GM12875 (cell line): ENCODE data around the gene TMPRSS9.

Experiments used
- H3K4me3 ChIP-seq: one replicate; pipeline ENCODE4 v1.5.1; 2011; ENCODE audit warnings: low read depth, low read length, control low read depth
- TF ChIP-seq, protein P1 (sequence below): IDR thresholded peaks from 2 replicates; pipeline ENCODE4 v1.5.1; 2011; ENCODE audit warnings: low read depth, mild to moderate bottlenecking, control low read depth, inconsistent platforms, low read length, moderate library complexity, borderline replicate concordance; ENCODE audit not compliant: insufficient read depth

The TMPRSS9 gene

DNA sequence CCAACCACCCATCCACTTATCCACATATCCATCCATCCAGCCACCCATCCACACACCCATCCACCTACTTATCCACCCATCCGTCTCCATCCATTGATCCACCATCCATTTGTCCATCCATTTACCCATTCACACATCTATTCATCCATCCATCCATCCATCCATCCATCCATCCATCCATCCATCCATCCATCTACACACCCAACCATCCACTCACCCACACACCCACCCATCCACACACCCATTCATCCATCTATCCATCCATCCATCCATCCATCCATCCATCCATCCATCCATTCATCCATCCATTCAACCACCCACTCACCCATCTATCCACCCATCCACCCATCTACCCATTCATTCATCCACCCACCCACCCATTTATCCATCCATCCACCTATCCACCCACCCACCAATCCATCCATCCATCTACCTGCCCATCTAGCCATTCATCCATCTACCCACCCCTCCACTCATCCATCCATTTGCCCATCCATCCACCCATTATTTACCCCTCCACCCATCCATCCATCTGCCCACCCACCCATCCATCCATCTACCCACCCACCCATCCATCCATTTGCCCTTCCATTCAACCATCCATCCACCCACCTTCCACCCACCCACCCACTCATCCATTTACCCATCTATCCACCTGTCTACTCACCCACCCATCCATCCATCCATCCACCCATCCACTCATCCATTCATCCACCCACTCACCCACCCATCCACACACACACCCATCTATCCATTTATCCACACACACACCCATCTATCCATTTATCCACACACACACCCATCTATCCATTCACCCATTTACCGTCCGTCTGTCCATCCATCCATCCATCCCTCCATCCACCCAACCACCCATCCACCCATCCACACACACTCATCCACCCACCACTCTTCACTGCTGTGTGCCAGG lies 2.5 kb upstream of the TMPRSS9 start:
- TF ChIP-seq, protein P1, sequence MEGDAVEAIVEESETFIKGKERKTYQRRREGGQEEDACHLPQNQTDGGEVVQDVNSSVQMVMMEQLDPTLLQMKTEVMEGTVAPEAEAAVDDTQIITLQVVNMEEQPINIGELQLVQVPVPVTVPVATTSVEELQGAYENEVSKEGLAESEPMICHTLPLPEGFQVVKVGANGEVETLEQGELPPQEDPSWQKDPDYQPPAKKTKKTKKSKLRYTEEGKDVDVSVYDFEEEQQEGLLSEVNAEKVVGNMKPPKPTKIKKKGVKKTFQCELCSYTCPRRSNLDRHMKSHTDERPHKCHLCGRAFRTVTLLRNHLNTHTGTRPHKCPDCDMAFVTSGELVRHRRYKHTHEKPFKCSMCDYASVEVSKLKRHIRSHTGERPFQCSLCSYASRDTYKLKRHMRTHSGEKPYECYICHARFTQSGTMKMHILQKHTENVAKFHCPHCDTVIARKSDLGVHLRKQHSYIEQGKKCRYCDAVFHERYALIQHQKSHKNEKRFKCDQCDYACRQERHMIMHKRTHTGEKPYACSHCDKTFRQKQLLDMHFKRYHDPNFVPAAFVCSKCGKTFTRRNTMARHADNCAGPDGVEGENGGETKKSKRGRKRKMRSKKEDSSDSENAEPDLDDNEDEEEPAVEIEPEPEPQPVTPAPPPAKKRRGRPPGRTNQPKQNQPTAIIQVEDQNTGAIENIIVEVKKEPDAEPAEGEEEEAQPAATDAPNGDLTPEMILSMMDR: no peak
- no peak overlapping the region for H3K4me3 ChIP-seq

DNA sequence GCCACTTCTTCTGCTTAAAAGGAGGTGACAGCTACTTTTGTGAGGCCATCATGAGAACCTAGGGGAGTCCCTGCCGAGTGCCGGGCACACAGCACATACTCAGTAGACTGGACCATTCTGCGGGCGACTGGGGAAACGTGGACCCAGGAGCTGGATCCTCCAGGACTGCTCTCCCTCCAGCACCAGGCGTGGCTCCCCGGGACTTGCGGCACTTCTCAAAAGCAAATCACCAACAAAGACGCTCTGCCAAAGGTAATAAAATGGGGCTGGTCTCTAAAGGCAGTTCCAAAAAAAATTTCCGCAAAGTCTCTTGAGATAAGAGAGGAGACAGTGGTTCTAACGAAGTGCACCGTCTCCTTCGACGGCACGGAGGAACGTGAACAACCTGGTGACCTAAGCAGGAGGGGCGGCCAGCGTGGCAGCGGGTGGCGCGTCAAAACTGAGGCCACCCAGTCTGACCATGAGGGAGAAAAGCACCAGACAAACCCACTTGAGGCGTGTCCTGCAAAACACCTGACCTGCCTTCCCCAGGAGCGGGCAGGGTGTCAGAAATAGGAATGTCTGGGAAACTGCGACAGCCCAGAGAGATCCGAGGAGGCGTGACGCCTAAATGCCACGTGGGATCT lies 1.4 kb upstream of the TMPRSS9 start:
- TF ChIP-seq, protein P1: no peak

DNA sequence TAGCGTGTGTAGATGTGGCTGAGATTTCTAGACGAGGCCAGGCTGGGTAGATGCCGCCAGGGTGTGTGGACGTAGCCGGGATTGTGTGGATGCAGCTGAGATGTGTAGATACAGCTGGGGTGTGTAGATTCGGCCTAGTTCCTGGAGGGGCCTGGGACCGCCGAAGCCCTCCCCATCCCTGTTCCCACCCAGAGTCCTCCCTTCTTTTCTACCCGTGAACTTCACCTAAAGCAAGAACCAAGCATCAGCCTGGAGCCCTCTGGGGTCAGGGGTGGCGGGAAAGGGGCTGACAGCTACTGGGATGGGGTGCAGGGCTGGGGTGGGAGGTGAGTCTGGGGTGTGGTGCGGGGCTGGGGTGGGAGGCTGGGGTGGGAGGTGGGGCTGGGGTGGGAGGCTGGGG lies 768 bp downstream of the TMPRSS9 start:
- no peak overlapping the region for H3K4me3 ChIP-seq
- TF ChIP-seq, protein P1: no peak

More for the DNA sequence above, 1.4 kb upstream of the TMPRSS9 start:
- H3K4me3 ChIP-seq: no peak overlapping the region

DNA sequence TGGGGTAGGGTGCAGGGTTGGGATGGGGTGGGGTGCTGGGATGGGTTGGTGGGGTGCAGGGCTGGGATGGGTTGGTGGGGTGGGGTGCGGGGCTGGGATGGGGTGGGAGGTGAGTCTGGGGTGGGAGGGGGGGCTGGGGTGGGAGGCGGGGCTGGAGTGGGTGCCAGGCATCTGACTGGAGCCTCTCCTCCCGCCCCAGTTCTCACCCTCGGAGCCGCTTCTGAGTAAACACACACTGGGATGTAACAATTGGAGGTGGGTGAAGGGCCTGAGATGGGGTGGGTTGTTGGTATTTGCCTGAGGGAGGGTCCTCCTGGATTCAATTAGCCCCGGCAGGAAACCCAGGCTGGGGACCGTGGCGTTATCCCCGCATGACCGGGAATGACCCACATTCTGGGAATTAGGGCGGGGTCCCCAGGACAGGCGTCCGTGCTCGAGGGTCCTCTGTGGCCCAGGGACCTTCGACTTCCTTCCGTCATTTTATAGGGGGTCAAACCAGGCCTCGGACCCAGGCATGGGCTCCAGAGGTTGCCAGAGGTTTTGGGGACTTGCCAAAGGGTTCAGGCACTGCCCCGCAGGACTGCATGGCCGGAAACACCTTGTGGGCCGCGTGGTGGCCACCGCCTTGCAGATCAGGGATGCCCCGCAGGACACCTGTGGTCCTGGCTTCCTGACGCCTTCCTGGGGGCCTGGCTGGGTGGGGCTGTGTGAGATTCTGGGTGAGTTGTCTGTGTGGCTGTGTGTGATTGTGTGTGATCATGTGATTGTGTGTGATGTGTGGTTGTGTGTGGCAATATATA lies 1.4 kb downstream of the TMPRSS9 start:
- no peak overlapping the region for H3K4me3 ChIP-seq
- TF ChIP-seq, protein P1: no peak

DNA sequence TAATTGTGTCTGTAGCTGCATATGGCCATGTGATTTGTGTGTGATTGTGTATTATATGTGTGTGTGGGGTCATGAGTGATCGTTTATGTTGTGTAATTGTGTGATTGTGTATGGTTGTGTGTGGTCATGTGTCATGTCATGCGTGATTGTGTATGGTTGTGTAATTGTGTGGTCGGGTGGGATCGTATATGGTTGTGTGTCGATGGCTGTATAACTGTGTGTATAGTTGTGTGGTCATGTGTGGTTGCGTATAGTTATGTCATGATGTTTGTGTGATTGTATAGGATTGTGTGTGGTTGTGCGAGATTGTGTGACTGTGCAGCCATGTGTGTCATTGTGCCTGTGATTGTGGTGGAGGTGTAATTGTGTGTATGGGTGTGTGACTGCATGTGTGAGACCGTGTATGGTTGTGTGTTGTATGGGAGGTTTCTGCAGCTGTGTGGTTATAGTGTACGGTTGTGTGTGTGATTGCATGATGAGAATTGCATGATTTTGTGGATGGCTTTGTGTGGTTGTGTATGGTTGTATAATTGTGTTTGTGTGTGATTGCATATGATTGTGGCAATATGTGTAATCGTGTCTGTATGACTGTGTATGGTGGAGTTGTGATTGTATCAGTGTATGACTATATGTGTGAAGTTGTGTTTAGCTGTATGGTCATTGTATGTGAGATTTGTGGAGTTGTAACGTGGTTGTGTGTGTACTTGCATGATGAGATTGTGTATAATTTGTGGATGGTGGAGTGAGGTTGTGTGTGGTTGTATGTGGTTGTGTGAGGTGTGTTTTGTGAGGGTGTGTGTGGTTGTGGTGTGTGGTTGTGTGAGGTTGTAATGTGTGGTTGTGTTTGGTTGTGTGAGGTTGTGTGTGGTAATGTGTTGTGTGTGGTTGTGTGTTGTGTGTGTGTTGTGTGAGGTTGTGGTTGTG lies 2.2 kb downstream of the TMPRSS9 start:
- no peak overlapping the region for H3K4me3 ChIP-seq

DNA sequence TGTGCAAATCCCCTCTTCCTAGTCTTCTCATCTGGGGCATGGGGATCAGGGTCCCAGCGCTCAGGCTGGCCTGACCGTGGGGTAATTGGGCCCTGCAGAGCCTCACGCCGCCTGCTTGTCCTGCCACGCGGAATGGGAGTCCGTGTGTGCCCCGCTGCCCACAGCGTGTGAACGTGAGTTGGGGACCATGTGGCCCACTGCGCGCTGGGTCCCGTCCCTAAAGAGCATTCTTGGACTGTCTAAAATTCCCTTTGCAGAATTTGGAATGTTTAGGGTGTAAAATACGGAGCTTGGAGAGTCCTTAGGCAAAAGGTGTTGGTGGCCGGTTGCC lies 2.9 kb downstream of the TMPRSS9 start:
- H3K4me3 ChIP-seq: no peak overlapping the region
- TF ChIP-seq, protein P1: no peak

More for the DNA sequence above, 2.2 kb downstream of the TMPRSS9 start:
- TF ChIP-seq, protein P1: no peak
